Adrenal gland (tissue), 12 donors: ENCODE results near the gene CACHD1. TPM values are rescaled to one million over a fixed set of nuclear protein-coding genes. Genes with fewer than 3 reads are reported as not detected.

Experiments used
- DNase-seq, 7 donors: peaks; one replicate each; pipeline ENCODE4 v3.0.0-alpha.2; 2019 to 2020
- H3K27ac ChIP-seq, 5 donors: fragments of 200-600 bp; sonication (generic) in 4 of 5; 1 replicate in 3 of 5; 2 replicates in 2 of 5; pipeline versions ENCODE4 v1.5.1 to v1.8.0; 2016 to 2020; ENCODE audit warnings: mild to moderate bottlenecking in 1 of 5
- H3K27me3 ChIP-seq: fragments of 200-600 bp; 2 replicates; pipeline ENCODE4 v1.8.0; 2021
- H3K36me3 ChIP-seq, 2 donors: fragments of 200-600 bp; replicated peaks in 1 of 2; 1 replicate in 1 of 2; 2 replicates in 1 of 2; pipeline versions ENCODE4 v1.5.1 to v1.8.0; 2018 to 2022
- H3K4me1 ChIP-seq, 2 donors: fragments of 200-600 bp; replicated peaks in 1 of 2; 1 replicate in 1 of 2; 2 replicates in 1 of 2; pipeline versions ENCODE4 v1.5.1 to v1.8.0; 2018 to 2021
- H3K4me3 ChIP-seq, 4 donors: fragments of 200-600 bp; sonication (generic) in 3 of 4; one replicate each; pipeline ENCODE4 v1.5.1; 2016 to 2018
- H3K9me3 ChIP-seq, 3 donors: fragments of 200-600 bp; sonication (generic) in 1 of 3; replicated peaks in 1 of 3; 1 replicate in 2 of 3; 2 replicates in 1 of 3; pipeline versions ENCODE4 v1.5.1 to v1.8.0; 2016 to 2021
- POLR2A ChIP-seq, 2 donors: fragments of 450-650 bp; IDR thresholded peaks; one replicate each; pipeline ENCODE4 v1.6.1; 2017; ENCODE audit warnings: antibody characterized with exemption in 2 of 2, mild to moderate bottlenecking in 2 of 2, moderate library complexity in 1 of 2
- WGBS, 4 donors: extraction: QIAGEN DNeasy Blood & Tissue Kit in 2 of 4; methylation state at CpG; one replicate each; pipeline versions ENCODE4 v1.1.5 to v1.1.7; 2013 to 2017; 5-methylcytosine and 5-hydroxymethylcytosine counted together
- intact Hi-C, 2 donors: fragments of 100-400 bp; cut with DNase I; formaldehyde crosslinking; loops; one replicate each; pipeline versions ENCODE4 v1.14.1 to v1.15.0; 2022 to 2023
- polyA plus RNA-seq, 3 donors: library from polyadenylated mRNA; stranded (reverse); fragments of 200-250 nt in 2 of 3; fragments of 350-450 nt in 1 of 3; fragmentation: Illumina TruSeq in 1 of 3; extraction: RNeasy Lipid Tissue Mini Kit (QIAGEN cat#74804) in 1 of 3; gene quantifications; one replicate each; pipeline ENCODE4 v1.2.3, GENCODE V29; 2013 to 2014
- total RNA-seq, 9 donors: library from RNA; depleted of rRNA in 4 of 9; stranded (reverse); fragments of >200 nt in 4 of 9; fragments of 120-200 nt in 1 of 9; fragmentation: NEBNext Ultra II Directional in 1 of 9; extraction: Animal tissue kit (Norgen Biotek cat#: 25700) in 1 of 9; gene quantifications; one replicate each; pipeline versions ENCODE4 v1.1.0 to v1.2.4, GENCODE V29; 2013 to 2023
- TF ChIP-seq, protein P1 (sequence below), 6 experiments: fragments of 450-650 bp in 4 of 6; fragments of 200-600 bp in 2 of 6; sonication (generic) in 1 of 6; IDR thresholded peaks; 1 replicate in 5 of 6; 2 replicates in 1 of 6; pipeline versions ENCODE4 v1.5.1 to v1.8.0; 2016 to 2021; ENCODE audit warnings: antibody characterized with exemption in 6 of 6, mild to moderate bottlenecking in 2 of 6, moderate library complexity in 1 of 6
- donor health status: healthy with polysubstance abuse.
- donor health status: Bipolar disorder and iron deficiency.
- donor health status: DM: yes; HTN: yes; CAD: no.
- donor health status: DM: no; HTN: no; CAD: no.
- donor health status: DM: no; HTN: no; CAD: no.
- donor health status: DM: yes; HTN: yes; CAD: no.

Gene CACHD1
- total and polyA plus RNA-seq, 12 donors = 14.8 to 43.1 (median 24.0) TPM

DNA sequence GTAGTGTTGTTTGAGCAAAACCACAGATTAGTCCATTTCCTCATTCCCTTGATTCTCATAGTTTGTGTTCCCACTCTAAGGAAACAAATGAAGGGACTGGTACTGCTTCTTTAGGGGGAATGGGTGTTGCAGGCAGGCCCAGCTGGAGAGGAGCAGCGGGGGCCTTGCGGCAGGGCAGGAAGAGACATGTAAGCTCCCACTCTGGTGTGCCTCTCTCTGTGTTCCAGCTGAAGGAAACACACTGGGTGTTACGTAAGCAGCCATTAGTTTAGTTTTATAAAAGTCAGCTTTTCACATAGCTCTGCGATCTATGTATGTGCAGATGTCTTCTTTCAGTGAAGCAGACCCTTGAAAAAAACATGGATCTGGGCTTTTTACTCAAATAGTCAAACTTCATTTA lies 99.5 kb downstream of the CACHD1 start:
- H3K27ac ChIP-seq = no peak overlapping the region
- no peaks in the 10 kb centered on the region for H3K9me3 ChIP-seq
- 57 to 95% (median 85%) methylated on average over 3 to 4 of the region's 4 CpGs for WGBS, 4 donors
- DNase-seq = no peak
- TF ChIP-seq, protein P1, sequence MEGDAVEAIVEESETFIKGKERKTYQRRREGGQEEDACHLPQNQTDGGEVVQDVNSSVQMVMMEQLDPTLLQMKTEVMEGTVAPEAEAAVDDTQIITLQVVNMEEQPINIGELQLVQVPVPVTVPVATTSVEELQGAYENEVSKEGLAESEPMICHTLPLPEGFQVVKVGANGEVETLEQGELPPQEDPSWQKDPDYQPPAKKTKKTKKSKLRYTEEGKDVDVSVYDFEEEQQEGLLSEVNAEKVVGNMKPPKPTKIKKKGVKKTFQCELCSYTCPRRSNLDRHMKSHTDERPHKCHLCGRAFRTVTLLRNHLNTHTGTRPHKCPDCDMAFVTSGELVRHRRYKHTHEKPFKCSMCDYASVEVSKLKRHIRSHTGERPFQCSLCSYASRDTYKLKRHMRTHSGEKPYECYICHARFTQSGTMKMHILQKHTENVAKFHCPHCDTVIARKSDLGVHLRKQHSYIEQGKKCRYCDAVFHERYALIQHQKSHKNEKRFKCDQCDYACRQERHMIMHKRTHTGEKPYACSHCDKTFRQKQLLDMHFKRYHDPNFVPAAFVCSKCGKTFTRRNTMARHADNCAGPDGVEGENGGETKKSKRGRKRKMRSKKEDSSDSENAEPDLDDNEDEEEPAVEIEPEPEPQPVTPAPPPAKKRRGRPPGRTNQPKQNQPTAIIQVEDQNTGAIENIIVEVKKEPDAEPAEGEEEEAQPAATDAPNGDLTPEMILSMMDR (IDR thresholded peaks at IDR 0.05) = no peak
- no peak for TF ChIP-seq POLR2A (IDR thresholded peaks at IDR 0.05)
- peaks cover 8 to 9% of the 10 kb centered on the region in 2 donors for H3K4me1 ChIP-seq
- H3K36me3 ChIP-seq = no peaks in the 10 kb centered on the region
- intact Hi-C loops = no loop called here
- H3K27me3 ChIP-seq = no peaks in the 10 kb centered on the region
- no peak overlapping the region for H3K4me3 ChIP-seq

DNA sequence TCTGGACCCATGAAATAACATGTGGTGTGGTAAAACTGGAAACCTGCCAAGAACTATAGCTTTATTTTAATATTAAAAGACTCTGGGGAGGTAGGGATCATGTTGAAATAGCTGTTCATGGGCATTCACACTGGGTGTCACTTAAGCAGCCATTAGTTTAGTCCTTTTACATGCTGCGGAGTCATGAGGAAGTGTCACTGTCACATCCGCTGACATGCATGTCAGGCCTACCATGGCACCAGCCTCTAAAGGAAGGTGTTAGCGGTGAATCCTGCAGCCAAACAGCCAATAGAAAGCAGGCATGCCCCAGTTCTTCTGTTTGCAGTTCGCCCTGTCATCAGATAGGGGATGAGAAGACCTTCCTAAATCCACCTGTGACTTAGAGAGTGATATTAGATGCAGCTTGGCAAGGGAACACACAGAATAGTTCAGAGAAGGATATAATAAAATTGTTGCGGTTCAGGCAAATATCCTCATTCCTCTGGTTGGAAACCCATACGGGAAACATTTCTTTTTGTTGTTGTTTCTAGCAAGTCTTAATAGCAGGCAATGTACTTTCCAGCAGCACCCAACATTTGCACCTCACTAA lies 100.4 kb downstream of the CACHD1 start:
- DNase-seq = no peak
- no peaks in the 10 kb centered on the region for H3K27me3 ChIP-seq
- H3K4me3 ChIP-seq = no peak overlapping the region
- TF ChIP-seq, protein P1 (IDR thresholded peaks at IDR 0.05) = no peak
- no peak for TF ChIP-seq POLR2A (IDR thresholded peaks at IDR 0.05)
- no peak overlapping the region for H3K27ac ChIP-seq
- intact Hi-C loops = no loop called here
- H3K4me1 ChIP-seq = peaks cover 8 to 9% of the 10 kb centered on the region in 2 donors
- WGBS, 4 donors = 93 to 98% (median 94%) methylated on average over 6 of the region's 6 CpGs
- H3K9me3 ChIP-seq = no peaks in the 10 kb centered on the region
- no peaks in the 10 kb centered on the region for H3K36me3 ChIP-seq

DNA sequence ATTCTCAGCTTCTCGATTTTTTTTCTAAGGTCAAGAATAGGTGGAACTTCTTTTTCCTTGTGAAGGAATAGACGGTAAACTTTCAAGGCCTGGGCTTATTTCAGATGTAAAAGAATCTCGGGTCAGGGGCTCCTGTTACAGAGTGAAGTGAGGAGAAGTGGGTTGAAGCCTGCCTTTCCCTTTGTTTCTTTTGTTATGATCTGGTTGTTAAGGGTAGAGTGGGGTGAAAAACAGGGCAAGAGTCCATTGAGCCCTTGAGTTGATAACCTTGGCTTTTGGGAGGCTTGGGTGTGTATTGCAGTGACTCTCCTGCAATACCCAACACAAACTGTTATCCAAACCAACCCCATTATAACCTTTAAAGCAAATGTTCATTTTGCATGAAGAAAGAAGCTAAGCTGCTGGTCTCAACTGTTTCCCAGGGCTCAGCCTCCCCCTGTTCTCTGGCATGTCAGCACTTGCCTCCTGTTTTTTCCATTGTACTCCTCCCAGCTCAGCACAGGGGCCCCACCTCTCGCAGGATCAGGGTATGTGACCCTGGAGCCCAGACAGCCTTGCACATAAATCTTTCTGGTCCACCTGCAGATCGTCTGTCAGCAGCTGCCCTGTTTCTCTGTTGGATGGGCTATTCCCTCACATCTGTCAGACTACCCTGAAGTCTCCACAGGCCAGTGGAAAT lies 102.4 kb downstream of the CACHD1 start:
- intact Hi-C loops = no loop called here
- no peak for TF ChIP-seq POLR2A (IDR thresholded peaks at IDR 0.05)
- TF ChIP-seq, protein P1 (IDR thresholded peaks at IDR 0.05) = no peak
- Histone ChIP-seq H3K4me1 (peaks cover 8 to 9% of the 10 kb centered on the region in 2 donors), H3K9me3 (no peaks in the 10 kb centered on the region), H3K27me3 (no peaks in the 10 kb centered on the region), H3K27ac (no peak overlapping the region), H3K4me3 (no peak overlapping the region), H3K36me3 (no peaks in the 10 kb centered on the region)
- 48 to 63% (median 52%) methylated on average over 5 of the region's 5 CpGs for WGBS, 4 donors
- DNase-seq = peak in 1 of 7 donors; percentile 30

DNA sequence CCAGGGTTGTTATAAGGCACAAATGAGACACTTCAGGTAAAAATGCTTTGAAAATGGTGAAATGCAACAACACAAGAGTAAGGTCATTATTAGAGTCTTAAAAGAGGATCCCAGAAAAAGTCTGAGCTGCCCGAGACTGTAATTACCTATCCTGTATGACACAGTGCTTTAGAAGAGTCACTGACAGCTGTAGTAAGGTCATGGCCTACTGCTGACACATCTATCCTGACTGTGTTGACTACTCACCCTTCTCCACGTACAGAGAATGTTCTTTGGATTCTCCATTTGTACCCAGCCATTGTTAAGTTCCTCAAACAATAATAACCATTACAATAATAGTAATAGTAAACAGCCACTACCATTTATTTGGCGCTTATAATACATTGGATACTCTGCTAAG lies 104.4 kb downstream of the CACHD1 start:
- WGBS, 4 donors = 49 to 66% (median 64%) methylated on average over 3 of the region's 3 CpGs
- Histone ChIP-seq H3K36me3 (no peaks in the 10 kb centered on the region), H3K9me3 (no peaks in the 10 kb centered on the region), H3K4me1 (peaks cover 8 to 9% of the 10 kb centered on the region in 2 donors), H3K4me3 (no peak overlapping the region), H3K27me3 (no peaks in the 10 kb centered on the region), H3K27ac (peak overlapping the region in 2 of 5 donors; percentile 49 to 65)
- DNase-seq = peak in 3 of 7 donors; percentile 37 to 49 (median 43)
- TF ChIP-seq, protein P1 (IDR thresholded peaks at IDR 0.05) = no peak
- TF ChIP-seq POLR2A (IDR thresholded peaks at IDR 0.05) = no peak
- intact Hi-C loops = no loop called here
